Omental fat pad (tissue), 4 donors: Measurements from ENCODE around the gene POLA2. TPM values are rescaled to one million over a fixed set of nuclear protein-coding genes. Genes with fewer than 3 reads are reported as not detected.
A peak's percentile ranks its signal among the peaks of the same experiment; 100 is the strongest.

Experiments
- ATAC-seq: fragments of 150-250 bp; one replicate; pipeline ENCODE4 v1.9.1; 2016; ENCODE audit warnings: mild to moderate bottlenecking, moderate library complexity; ENCODE audit not compliant: low FRiP score
- DNase-seq: peaks from one replicate; pipeline ENCODE4 v3.0.0-alpha.2; 2019; ENCODE audit warnings: low spot score
- CTCF ChIP-seq, 3 donors: fragments of 450-650 bp; IDR thresholded peaks; one replicate each; pipeline ENCODE4 v1.5.1; 2016 to 2017; ENCODE audit warnings: antibody characterized with exemption in 3 of 3, mild to moderate bottlenecking in 3 of 3, moderate library complexity in 2 of 3
- total RNA-seq, 4 donors: library from RNA; depleted of rRNA; stranded (reverse); fragments of >200 nt; gene quantifications; one replicate each; pipeline ENCODE4 v1.1.0, GENCODE V29; 2016

POLA2 gene
- total RNA-seq, 4 donors from 2014 or later, result 3.5 to 13.7 (median 6.9) TPM

DNA sequence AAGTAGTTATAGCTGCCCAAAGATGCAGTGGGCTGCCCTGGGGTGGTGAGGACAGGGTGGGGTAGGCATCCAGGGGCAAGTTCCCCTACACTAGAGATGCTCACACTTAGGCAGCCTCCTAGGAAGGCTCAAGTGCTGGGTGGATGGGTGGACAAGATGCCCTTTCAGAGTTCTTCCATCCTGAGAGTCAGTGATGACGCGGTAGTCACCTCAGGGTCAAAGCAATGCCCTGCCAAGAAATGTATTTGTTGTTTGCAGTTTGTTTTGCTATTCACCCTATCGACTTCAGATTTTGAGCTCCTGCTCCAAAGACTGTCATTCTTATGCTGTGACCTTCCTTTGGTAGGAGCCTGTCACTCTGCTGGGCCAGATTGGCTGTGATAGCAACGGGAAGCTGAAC, 18.9 kb downstream of the POLA2 start:
- ATAC-seq (no peak), DNase-seq (no peak)
- no peak for TF ChIP-seq CTCF (IDR thresholded peaks at IDR 0.05)

DNA sequence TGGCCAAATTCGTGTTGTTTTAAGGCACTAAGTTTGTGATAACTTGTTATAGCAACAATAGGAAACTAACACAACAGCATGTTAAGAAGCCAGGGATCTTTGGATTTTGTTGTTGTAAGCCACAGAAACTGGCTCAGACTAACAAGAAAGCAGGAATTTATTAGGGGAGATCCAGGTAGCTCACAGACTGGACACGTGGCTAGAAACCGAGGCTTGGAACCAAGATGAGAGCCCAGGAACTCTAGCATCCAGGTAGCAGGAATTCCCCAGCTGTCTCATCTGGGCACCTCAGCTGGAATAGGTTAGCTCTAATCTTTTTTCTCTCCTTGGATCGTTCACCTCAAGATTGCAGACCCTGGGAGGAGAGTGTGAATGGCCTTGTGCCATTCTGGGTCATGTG, 24.9 kb downstream of the POLA2 start:
- no peak for DNase-seq
- no peak for TF ChIP-seq CTCF (IDR thresholded peaks at IDR 0.05)
- ATAC-seq, result no peak

GRCh38 chr11:65287601-65288000, 25.8 kb downstream of the POLA2 start:
- no peak for ATAC-seq
- TF ChIP-seq CTCF (IDR thresholded peaks at IDR 0.05), result no peak
- no peak for DNase-seq

DNA sequence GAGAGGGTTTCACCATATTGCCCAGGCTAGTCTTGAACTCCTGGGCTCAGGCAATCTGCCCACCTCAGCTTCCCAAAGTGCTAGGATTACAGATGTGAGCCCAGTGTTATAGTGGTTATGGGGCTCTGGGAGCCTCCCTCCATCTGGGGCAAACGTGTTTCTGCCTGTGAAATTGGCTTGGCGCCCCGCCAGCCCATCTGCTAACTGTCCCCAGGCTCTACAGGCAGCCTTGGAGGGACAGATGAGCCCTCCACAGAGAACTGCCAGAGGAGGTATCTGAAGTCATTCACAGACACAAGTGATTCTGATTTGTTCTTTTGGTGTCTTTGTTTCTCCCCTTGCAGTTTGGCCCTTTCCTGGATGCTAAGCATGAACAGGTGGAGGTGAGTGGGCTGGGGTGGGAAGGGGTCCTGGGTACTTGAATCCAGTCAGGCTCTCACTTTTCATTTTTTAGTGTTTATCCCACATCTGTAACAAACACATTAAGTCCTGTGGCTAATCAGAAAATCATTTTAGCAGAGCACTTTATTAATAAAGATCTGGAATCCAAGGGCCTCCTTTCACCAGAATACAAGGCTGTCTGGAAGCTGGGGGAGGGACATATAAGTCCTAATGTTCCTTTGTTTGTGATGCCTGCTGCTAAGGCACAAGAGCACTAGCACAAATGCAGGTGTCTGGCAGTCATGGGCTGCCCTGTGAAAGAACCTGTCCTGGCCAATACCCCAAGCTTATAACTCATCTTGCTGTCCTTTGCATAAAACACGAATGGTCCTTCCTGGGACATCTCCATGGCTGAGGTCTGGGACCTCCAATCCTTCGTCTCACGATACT, 27.2 kb downstream of the POLA2 start:
- ATAC-seq, result no peak
- TF ChIP-seq CTCF (IDR thresholded peaks at IDR 0.05), result no peak
- no peak for DNase-seq

DNA sequence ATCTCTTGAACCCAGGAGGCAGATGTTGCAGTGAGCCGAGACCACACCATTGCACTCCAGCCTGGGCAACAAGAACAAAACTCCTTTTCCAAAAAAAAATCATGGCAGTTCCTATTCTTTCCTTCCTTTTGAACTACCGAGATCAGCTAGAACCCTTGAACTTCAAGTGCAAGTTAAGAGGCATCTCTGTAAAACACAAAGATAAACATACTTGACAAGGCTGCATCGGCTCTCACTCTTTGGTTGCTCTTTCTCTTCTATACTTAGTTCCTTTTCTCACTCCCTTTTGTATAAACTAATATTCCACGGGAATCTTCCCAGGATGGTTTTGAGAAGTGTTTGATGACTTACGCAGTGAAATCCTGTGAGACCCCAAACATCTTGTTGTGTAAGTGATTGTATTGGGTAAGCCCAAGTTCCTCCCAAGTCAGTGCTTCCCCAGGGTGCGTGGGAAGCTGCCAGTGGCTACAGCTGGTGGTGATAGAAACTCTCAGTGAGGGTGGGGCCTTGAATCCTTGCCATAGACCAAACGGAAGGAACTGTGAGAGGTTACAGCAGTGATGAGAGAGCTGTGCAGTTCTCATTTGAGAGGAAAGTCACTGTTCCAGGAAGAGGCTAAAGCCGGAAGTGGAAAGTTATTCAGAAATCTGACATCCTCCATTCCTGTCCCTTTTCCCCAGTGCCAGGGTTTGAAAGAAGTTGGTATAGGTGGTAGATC, 28.8 kb downstream of the POLA2 start:
- ATAC-seq (peak; percentile 92), DNase-seq (peak; percentile 85)
- no peak for TF ChIP-seq CTCF (IDR thresholded peaks at IDR 0.05)

- peak; percentile 68 for ATAC-seq
These were observed 29.9 kb downstream of the POLA2 start for GRCh38 chr11:65291613-65292012.

More at GRCh38 chr11:65291613-65292012, 29.9 kb downstream of the POLA2 start:
- DNase-seq, result no peak
- TF ChIP-seq CTCF (IDR thresholded peaks at IDR 0.05), result no peak
